SK-N-SH (cell line): Measurements from ENCODE around the gene TERF2IP. TPM values are rescaled to one million over a fixed set of nuclear protein-coding genes. Genes with fewer than 3 reads are reported as not detected.

Experiments
- CTCF ChIA-PET: fragments of 300-600, 350-600 bp; formaldehyde crosslinking; extraction: SDS; loops from one replicate; lab custom pipeline; 2021; lab: Yijun Ruan, JAX
- POLR2A ChIA-PET: fragments of 350-600 bp; sonication (Branson Sonifier 250); formaldehyde crosslinking; extraction: SDS; loops from one replicate; lab custom pipeline; 2020; ENCODE audit warnings: antibody characterized with exemption, inconsistent platforms; lab: Yijun Ruan, JAX
- DNase-seq: peaks from one replicate; pipeline ENCODE4 v3.0.0; 2012
- H2AFZ ChIP-seq: fragments of 200-600 bp; sonication (generic); 2 replicates; pipeline ENCODE4 v1.8.1; 2016; ENCODE audit warnings: antibody characterized with exemption, mild to moderate bottlenecking, low read depth
- H3F3A ChIP-seq: fragments of 200-600 bp; sonication (generic); replicated peaks from 2 replicates; pipeline ENCODE3; 2016; ENCODE audit warnings: antibody characterized with exemption, mild to moderate bottlenecking; ENCODE audit not compliant: insufficient read depth
- H3K27ac ChIP-seq, 2 experiments: fragments of 200-500 bp in 1 of 2; fragments of 200-600 bp in 1 of 2; sonication (Bioruptor generic) in 1 of 2; sonication (generic), shearing (Covaris generic) in 1 of 2; 2 replicates each; pipeline versions ENCODE4 v1.5.1 to v1.6.1; 2014 to 2016; ENCODE audit warnings: low read depth in 2 of 2, inconsistent platforms in 1 of 2, low read length in 1 of 2, mild to moderate bottlenecking in 1 of 2, mixed read lengths in 1 of 2
- H3K27me3 ChIP-seq: fragments of 200-600 bp; sonication (generic), shearing (Covaris generic); 2 replicates; pipeline ENCODE4 v1.6.1; 2016; ENCODE audit warnings: mixed run types; ENCODE audit not compliant: insufficient read depth
- H3K36me3 ChIP-seq, 2 experiments: fragments of 200-500 bp in 1 of 2; fragments of 200-600 bp in 1 of 2; sonication (Bioruptor generic) in 1 of 2; sonication (generic) in 1 of 2; replicated peaks in 1 of 2; 2 replicates each; pipeline versions ENCODE3 to v1.5.1; 2014 to 2016; ENCODE audit warnings: low read length in 1 of 2, mild to moderate bottlenecking in 1 of 2; ENCODE audit not compliant: insufficient read depth in 2 of 2, control insufficient read depth in 1 of 2
- H3K4me1 ChIP-seq, 2 experiments: fragments of 200-500 bp in 1 of 2; fragments of 200-600 bp in 1 of 2; sonication (Bioruptor generic) in 1 of 2; sonication (generic), shearing (Covaris generic) in 1 of 2; 2 replicates each; pipeline versions ENCODE4 v1.5.1 to v1.6.1; 2014 to 2016; ENCODE audit warnings: low read depth in 1 of 2, low read length in 1 of 2, mixed run types in 1 of 2; ENCODE audit not compliant: insufficient read depth in 2 of 2, control insufficient read depth in 1 of 2
- H3K4me2 ChIP-seq: fragments of 200-600 bp; sonication (generic), shearing (Covaris generic); 2 replicates; pipeline ENCODE4 v1.6.1; 2017; ENCODE audit warnings: mixed run types
- H3K4me3 ChIP-seq, 2 experiments: fragments of 200-500 bp in 1 of 2; fragments of 200-600 bp in 1 of 2; sonication (Bioruptor generic) in 1 of 2; sonication (generic), shearing (Covaris generic) in 1 of 2; 2 replicates each; pipeline versions ENCODE4 v1.5.1 to v1.8.1; 2014 to 2016; ENCODE audit warnings: low read depth in 2 of 2, inconsistent platforms in 1 of 2, low read length in 1 of 2, mild to moderate bottlenecking in 1 of 2, mixed read lengths in 1 of 2, moderate library complexity in 1 of 2
- H3K79me2 ChIP-seq: fragments of 200-600 bp; sonication (generic); 2 replicates; pipeline ENCODE4 v1.8.1; 2017; ENCODE audit warnings: mild to moderate bottlenecking; ENCODE audit not compliant: insufficient read depth
- H3K9ac ChIP-seq: fragments of 200-600 bp; sonication (generic); 2 replicates; pipeline ENCODE4 v1.6.1; 2017; ENCODE audit warnings: mixed run types
- H3K9me2 ChIP-seq: fragments of 200-600 bp; sonication (generic); 2 replicates; pipeline ENCODE4 v1.6.1; 2017; ENCODE audit warnings: mixed run types
- H3K9me3 ChIP-seq: fragments of 200-600 bp; sonication (generic); 2 replicates; pipeline ENCODE4 v1.6.1; 2017; ENCODE audit warnings: mixed run types, mild to moderate bottlenecking, moderate library complexity
- H4K20me1 ChIP-seq: fragments of 200-600 bp; sonication (generic); 2 replicates; pipeline ENCODE4 v1.6.1; 2017; ENCODE audit warnings: mild to moderate bottlenecking, mixed run types; ENCODE audit not compliant: insufficient read depth
- EP300 ChIP-seq, 2 experiments: IDR thresholded peaks; 2 replicates each; pipeline versions ENCODE4 v1.4.0 to v1.6.1; 2012; ENCODE audit warnings: borderline replicate concordance in 1 of 2, low read depth in 1 of 2, low read length in 1 of 2
- EZH2phosphoT487 ChIP-seq: fragments of 200-600 bp; sonication (generic); IDR thresholded peaks from 2 replicates; pipeline ENCODE4 v1.6.1; 2017; ENCODE audit warnings: low read depth, mixed run types, mild to moderate bottlenecking, antibody characterized with exemption, moderate library complexity, borderline replicate concordance
- GABPA ChIP-seq: IDR thresholded peaks from 2 replicates; pipeline ENCODE4 v1.4.0; 2012; ENCODE audit warnings: low read depth, mild to moderate bottlenecking
- GATA2 ChIP-seq: sonication (generic); formaldehyde crosslinking; IDR thresholded peaks from 2 replicates; pipeline ENCODE4 v1.5.0; 2020; ENCODE audit warnings: mild to moderate bottlenecking, missing genetic modification reagents
- JUND ChIP-seq: IDR thresholded peaks from 2 replicates; pipeline ENCODE4 v1.4.0; 2012
- MEF2A ChIP-seq: IDR thresholded peaks from 2 replicates; pipeline ENCODE4 v1.4.0; 2012; ENCODE audit warnings: low read depth, borderline replicate concordance
- NFIC ChIP-seq: IDR thresholded peaks from 2 replicates; pipeline ENCODE4 v1.4.0; 2012; ENCODE audit warnings: borderline replicate concordance
- NRF1 ChIP-seq: IDR thresholded peaks from 2 replicates; pipeline ENCODE4 v1.6.1; 2012; ENCODE audit warnings: low read depth, mild to moderate bottlenecking, low read length
- RCOR1 ChIP-seq: fragments of 150-350 bp; IDR thresholded peaks from 2 replicates; pipeline ENCODE4 v1.6.1; 2017; ENCODE audit warnings: antibody characterized with exemption, low read length
- RFX5 ChIP-seq: IDR thresholded peaks from 2 replicates; pipeline ENCODE4 v1.6.1; 2012; ENCODE audit warnings: mild to moderate bottlenecking, improper control_type of control experiment, low read length
- RXRA ChIP-seq: IDR thresholded peaks from 2 replicates; pipeline ENCODE4 v1.4.0; 2012; ENCODE audit warnings: low read depth, mild to moderate bottlenecking, borderline replicate concordance
- SIN3A ChIP-seq: IDR thresholded peaks from 2 replicates; pipeline ENCODE4 v1.6.1; 2012; ENCODE audit warnings: low read depth, mild to moderate bottlenecking, low read length, moderate library complexity, borderline replicate concordance
- SMC3 ChIP-seq: IDR thresholded peaks from 2 replicates; pipeline ENCODE4 v1.6.1; 2012; ENCODE audit warnings: low read depth, low read length, improper control_type of control experiment
- TAF1 ChIP-seq: IDR thresholded peaks from 2 replicates; pipeline ENCODE4 v1.6.1; 2012; ENCODE audit warnings: low read depth, mild to moderate bottlenecking, low read length, moderate library complexity, borderline replicate concordance
- WGBS: methylation state at CpG from one replicate; pipeline ENCODE4 v1.1.6; 2017; ENCODE audit warnings: low lambda C conversion rate; 5-methylcytosine and 5-hydroxymethylcytosine counted together
- polyA plus RNA-seq, 3 experiments: library from polyadenylated mRNA; depleted of rRNA; stranded (reverse); fragments of >200 nt; gene quantifications; 2 replicates each; pipeline ENCODE4 v1.2.3, GENCODE V29; 2012
- TF ChIP-seq, protein P1 (sequence below): IDR thresholded peaks from 2 replicates; pipeline ENCODE4 v1.4.0; 2012; ENCODE audit warnings: low read depth, borderline replicate concordance
- TF ChIP-seq, protein P2 (sequence below): fragments of 200-600 bp; sonication (generic); IDR thresholded peaks from 2 replicates; pipeline ENCODE4 v1.6.1; 2017; ENCODE audit warnings: antibody characterized with exemption, mild to moderate bottlenecking, moderate library complexity
- TF ChIP-seq, protein P3 (sequence below): fragments of 150-350 bp; IDR thresholded peaks from 2 replicates; pipeline ENCODE4 v1.6.1; 2017; ENCODE audit warnings: antibody characterized with exemption, low read length, low read depth, borderline replicate concordance

TERF2IP gene
- polyA plus RNA-seq, 1 of the 3 experiments (the other 2 are of a cell fraction) = 32.0 TPM

DNA sequence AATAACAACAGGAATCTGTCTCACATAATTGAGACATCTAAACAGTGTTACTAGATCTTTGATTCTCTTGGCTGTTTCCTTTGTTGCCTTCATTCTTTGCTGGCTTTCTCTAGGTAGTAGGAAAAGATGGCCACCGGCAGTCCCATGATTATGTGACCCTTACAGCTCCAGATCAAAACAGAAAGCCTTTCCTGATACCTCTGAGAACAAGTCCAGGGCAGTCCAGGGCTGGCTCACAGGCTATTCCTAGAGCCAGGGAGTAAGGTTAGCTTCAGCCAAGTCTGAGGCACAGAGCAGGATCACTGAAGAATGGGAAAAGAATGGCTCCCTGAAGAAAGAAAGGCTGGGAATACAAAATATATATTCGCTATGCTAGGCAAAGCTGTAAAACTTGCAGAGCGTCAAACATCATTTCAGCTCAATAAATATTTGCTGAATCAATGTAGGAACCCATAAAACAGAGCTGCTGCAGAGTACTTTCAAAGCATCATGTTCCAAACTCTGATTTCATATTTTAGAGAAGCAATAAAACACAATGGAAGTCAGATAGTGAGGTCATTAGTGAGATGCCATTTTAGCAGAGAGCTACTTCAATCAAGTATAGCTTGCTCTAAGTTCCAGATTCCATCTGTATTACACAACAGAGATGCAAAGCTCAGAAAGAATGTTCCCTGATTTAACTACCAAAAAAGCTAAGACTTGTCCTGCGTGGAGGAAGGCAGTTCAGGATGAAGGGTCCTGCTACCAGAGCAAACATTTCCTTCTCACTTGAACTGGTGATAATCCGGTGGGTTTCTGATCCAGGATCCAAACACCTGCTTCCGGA lies 47.9 kb upstream of the TERF2IP start:
- H3K9me3 ChIP-seq = no peaks in the 10 kb centered on the region
- no peaks in the 10 kb centered on the region for H3K27me3 ChIP-seq
- no peaks in the 10 kb centered on the region for H3K79me2 ChIP-seq
- no peak overlapping the region; a peak in 1 of 4 replicates for H3K4me3 ChIP-seq
- peaks cover 50 to 63% of the 10 kb centered on the region in 2 experiments for H3K36me3 ChIP-seq
- no peaks in the 10 kb centered on the region for H3K9me2 ChIP-seq
- no peak overlapping the region for H3K9ac ChIP-seq
- no peak for DNase-seq
- H3K4me1 ChIP-seq = peaks cover 3 to 4% of the 10 kb centered on the region in 2 experiments; a peak in 1 of 4 replicates
- no peak overlapping the region for H3K4me2 ChIP-seq
- ChIA-PET POLR2A (no interaction called here), CTCF (interaction anchor here (1.2 kb wide), 1 partner anchor 42 kb away, joined by 3 read pairs; no protein-coding TSS in a partner anchor)
- H4K20me1 ChIP-seq = no peaks in the 10 kb centered on the region
- no peak overlapping the region for H3K27ac ChIP-seq
- H2AFZ ChIP-seq = no peak overlapping the region
- WGBS = 94% methylated on average over 6 of the region's 6 CpGs
- H3F3A ChIP-seq = peaks cover 2% of the 10 kb centered on the region
- TF ChIP-seq, protein P1, sequence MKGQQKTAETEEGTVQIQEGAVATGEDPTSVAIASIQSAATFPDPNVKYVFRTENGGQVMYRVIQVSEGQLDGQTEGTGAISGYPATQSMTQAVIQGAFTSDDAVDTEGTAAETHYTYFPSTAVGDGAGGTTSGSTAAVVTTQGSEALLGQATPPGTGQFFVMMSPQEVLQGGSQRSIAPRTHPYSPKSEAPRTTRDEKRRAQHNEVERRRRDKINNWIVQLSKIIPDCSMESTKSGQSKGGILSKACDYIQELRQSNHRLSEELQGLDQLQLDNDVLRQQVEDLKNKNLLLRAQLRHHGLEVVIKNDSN = no peak
- TF ChIP-seq, protein P2, sequence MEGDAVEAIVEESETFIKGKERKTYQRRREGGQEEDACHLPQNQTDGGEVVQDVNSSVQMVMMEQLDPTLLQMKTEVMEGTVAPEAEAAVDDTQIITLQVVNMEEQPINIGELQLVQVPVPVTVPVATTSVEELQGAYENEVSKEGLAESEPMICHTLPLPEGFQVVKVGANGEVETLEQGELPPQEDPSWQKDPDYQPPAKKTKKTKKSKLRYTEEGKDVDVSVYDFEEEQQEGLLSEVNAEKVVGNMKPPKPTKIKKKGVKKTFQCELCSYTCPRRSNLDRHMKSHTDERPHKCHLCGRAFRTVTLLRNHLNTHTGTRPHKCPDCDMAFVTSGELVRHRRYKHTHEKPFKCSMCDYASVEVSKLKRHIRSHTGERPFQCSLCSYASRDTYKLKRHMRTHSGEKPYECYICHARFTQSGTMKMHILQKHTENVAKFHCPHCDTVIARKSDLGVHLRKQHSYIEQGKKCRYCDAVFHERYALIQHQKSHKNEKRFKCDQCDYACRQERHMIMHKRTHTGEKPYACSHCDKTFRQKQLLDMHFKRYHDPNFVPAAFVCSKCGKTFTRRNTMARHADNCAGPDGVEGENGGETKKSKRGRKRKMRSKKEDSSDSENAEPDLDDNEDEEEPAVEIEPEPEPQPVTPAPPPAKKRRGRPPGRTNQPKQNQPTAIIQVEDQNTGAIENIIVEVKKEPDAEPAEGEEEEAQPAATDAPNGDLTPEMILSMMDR = no peak
- TF ChIP-seq SMC3 (no peak), NFIC (no peak), EP300 (IDR thresholded peaks at IDR 0.05; ENCODE audit: borderline replicate concordance in 1 of 2, low read depth in 1 of 2, low read length in 1 of 2) (no peak), EZH2phosphoT487 (no peak), TAF1 (no peak), NRF1 (no peak), GABPA (no peak), RFX5 (no peak), RXRA (no peak), JUND (no peak), MEF2A (no peak), SIN3A (no peak), RCOR1 (no peak), GATA2 (CRISPR knock-in tag) (no peak)
- TF ChIP-seq, protein P3, sequence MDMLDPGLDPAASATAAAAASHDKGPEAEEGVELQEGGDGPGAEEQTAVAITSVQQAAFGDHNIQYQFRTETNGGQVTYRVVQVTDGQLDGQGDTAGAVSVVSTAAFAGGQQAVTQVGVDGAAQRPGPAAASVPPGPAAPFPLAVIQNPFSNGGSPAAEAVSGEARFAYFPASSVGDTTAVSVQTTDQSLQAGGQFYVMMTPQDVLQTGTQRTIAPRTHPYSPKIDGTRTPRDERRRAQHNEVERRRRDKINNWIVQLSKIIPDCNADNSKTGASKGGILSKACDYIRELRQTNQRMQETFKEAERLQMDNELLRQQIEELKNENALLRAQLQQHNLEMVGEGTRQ = no peak
